OCI-LY7 (cell line): ENCODE measurements around the gene MAP3K1. TPM values are rescaled to one million over a fixed set of nuclear protein-coding genes. Genes with fewer than 3 reads are reported as not detected.

ENCODE experiments used
- BruUV-seq: library from RNA; stranded (reverse); fragments of 400-500 nt; replicated peaks from 2 replicates; lab custom pipeline; 2021; lab: Mats Ljungman, UMichigan
- CTCF ChIA-PET: fragments of 300-600 bp; sonication (Branson Sonifier 250); formaldehyde crosslinking; loops from one replicate; lab custom pipeline; 2022; ENCODE audit warnings: antibody characterized with exemption; ENCODE audit not compliant: unreplicated experiment; lab: Charles Lee
- POLR2A ChIA-PET: fragments of 300-600 bp; sonication (Branson Sonifier 250); formaldehyde crosslinking; loops from one replicate; lab custom pipeline; 2022; ENCODE audit warnings: antibody characterized with exemption; lab: Charles Lee
- DNase-seq: peaks from one replicate; pipeline ENCODE4 v3.0.0-alpha.2; 2015; ENCODE audit warnings: low spot score
- H2AFZ ChIP-seq: fragments of 200-600 bp; sonication (generic), shearing (Covaris generic); 2 replicates; pipeline ENCODE4 v1.6.1; 2014; ENCODE audit warnings: mild to moderate bottlenecking, antibody characterized with exemption, low read length, moderate library complexity
- H3K27ac ChIP-seq: fragments of 200-600 bp; sonication (generic); 2 replicates; pipeline ENCODE4 v1.5.1; 2014; ENCODE audit warnings: mixed run types, low read depth, mild to moderate bottlenecking, moderate library complexity, low read length, inconsistent platforms; ENCODE audit not compliant: poor library complexity, severe bottlenecking
- H3K36me3 ChIP-seq: fragments of 200-600 bp; sonication (generic); 2 replicates; pipeline ENCODE4 v1.6.1; 2014; ENCODE audit warnings: mild to moderate bottlenecking, antibody characterized with exemption, low read length, moderate library complexity, mixed read lengths; ENCODE audit not compliant: insufficient read depth
- H3K4me1 ChIP-seq: fragments of 200-600 bp; sonication (generic); 2 replicates; pipeline ENCODE4 v1.5.1; 2014; ENCODE audit warnings: mild to moderate bottlenecking, low read length; ENCODE audit not compliant: insufficient read depth, poor library complexity, severe bottlenecking
- H3K4me2 ChIP-seq: fragments of 200-600 bp; sonication (generic); 2 replicates; pipeline ENCODE4 v1.6.1; 2014; ENCODE audit warnings: mild to moderate bottlenecking, low read length
- H3K4me3 ChIP-seq: fragments of 200-600 bp; sonication (generic); 2 replicates; pipeline ENCODE4 v1.5.1; 2014; ENCODE audit warnings: mild to moderate bottlenecking, low read depth, low read length; ENCODE audit not compliant: poor library complexity, severe bottlenecking
- H3K79me2 ChIP-seq: fragments of 200-600 bp; sonication (generic); 2 replicates; pipeline ENCODE4 v1.6.1; 2016; ENCODE audit warnings: low read depth, mild to moderate bottlenecking, low read length, moderate library complexity, mixed read lengths; ENCODE audit not compliant: insufficient read depth
- H3K9me2 ChIP-seq: fragments of 200-600 bp; sonication (generic); 2 replicates; pipeline ENCODE4 v1.6.1; 2016; ENCODE audit warnings: mild to moderate bottlenecking, low read length, mixed read lengths; ENCODE audit not compliant: insufficient read depth
- H3K9me3 ChIP-seq: fragments of 200-600 bp; sonication (generic); 2 replicates; pipeline ENCODE4 v1.6.1; 2014; ENCODE audit warnings: mild to moderate bottlenecking, mixed run types, low read length, mixed read lengths
- H4K20me1 ChIP-seq: fragments of 200-600 bp; sonication (generic); 2 replicates; pipeline ENCODE4 v1.6.1; 2014; ENCODE audit warnings: mild to moderate bottlenecking, antibody characterized with exemption, low read length, moderate library complexity, mixed read lengths; ENCODE audit not compliant: insufficient read depth
- EZH2phosphoT487 ChIP-seq: fragments of 200-600 bp; sonication (generic); IDR thresholded peaks from 2 replicates; pipeline ENCODE4 v1.6.1; 2018; ENCODE audit warnings: low read depth, borderline replicate concordance, mild to moderate bottlenecking, mixed run types, antibody characterized with exemption, low read length, moderate library complexity, mixed read lengths
- intact Hi-C: fragments of 100-400 bp; cut with micrococcal nuclease; formaldehyde crosslinking; loops from one replicate; pipeline ENCODE4 v1.10.0; 2022; ENCODE audit not compliant: unreplicated experiment
- total RNA-seq, 2 experiments: library from RNA; depleted of rRNA in 1 of 2; stranded (reverse); fragments of >200 nt in 1 of 2; shearing (Covaris generic) in 1 of 2; gene quantifications; 2 replicates each; pipeline ENCODE4 v1.2.3, GENCODE V29; 2014 to 2022
- TF ChIP-seq, protein P1 (sequence below): fragments of 200-600 bp; sonication (generic); conservative IDR thresholded peaks from 2 replicates; pipeline ENCODE4 v1.5.1; 2014; ENCODE audit warnings: mild to moderate bottlenecking, antibody characterized with exemption, low read length, moderate library complexity, mixed read lengths

Gene MAP3K1
- total RNA-seq, 2 experiments from 2014 or later, result 29.4 to 29.9 TPM

- TF ChIP-seq EZH2phosphoT487, result no peak
- TF ChIP-seq, protein P1, sequence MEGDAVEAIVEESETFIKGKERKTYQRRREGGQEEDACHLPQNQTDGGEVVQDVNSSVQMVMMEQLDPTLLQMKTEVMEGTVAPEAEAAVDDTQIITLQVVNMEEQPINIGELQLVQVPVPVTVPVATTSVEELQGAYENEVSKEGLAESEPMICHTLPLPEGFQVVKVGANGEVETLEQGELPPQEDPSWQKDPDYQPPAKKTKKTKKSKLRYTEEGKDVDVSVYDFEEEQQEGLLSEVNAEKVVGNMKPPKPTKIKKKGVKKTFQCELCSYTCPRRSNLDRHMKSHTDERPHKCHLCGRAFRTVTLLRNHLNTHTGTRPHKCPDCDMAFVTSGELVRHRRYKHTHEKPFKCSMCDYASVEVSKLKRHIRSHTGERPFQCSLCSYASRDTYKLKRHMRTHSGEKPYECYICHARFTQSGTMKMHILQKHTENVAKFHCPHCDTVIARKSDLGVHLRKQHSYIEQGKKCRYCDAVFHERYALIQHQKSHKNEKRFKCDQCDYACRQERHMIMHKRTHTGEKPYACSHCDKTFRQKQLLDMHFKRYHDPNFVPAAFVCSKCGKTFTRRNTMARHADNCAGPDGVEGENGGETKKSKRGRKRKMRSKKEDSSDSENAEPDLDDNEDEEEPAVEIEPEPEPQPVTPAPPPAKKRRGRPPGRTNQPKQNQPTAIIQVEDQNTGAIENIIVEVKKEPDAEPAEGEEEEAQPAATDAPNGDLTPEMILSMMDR, result no peak
- Histone ChIP-seq H3K27ac (no peak overlapping the region), H3K36me3 (peaks cover 36% of the 10 kb centered on the region), H3K9me3 (no peaks in the 10 kb centered on the region), H3K9me2 (no peaks in the 10 kb centered on the region), H3K4me1 (peaks cover 29% of the 10 kb centered on the region), H3K4me2 (no peak overlapping the region), H3K4me3 (no peak overlapping the region), H2AFZ (no peak overlapping the region), H3K79me2 (peaks cover 69% of the 10 kb centered on the region), H4K20me1 (peaks cover 18% of the 10 kb centered on the region)
- intact Hi-C loops, result no loop called here
- no peak for DNase-seq
- CTCF ChIA-PET, result no interaction called here
- no TSS peak for BruUV-seq
- POLR2A ChIA-PET, result interaction anchor here (0.5 to 1.1 kb wide), 4 partner anchors 14 to 436 kb away, joined by 3 to 7 read pairs (median 4); no protein-coding TSS in a partner anchor
These were observed 39.6 kb downstream of the MAP3K1 start for GRCh38 chr5:56854920-56855319.

DNA sequence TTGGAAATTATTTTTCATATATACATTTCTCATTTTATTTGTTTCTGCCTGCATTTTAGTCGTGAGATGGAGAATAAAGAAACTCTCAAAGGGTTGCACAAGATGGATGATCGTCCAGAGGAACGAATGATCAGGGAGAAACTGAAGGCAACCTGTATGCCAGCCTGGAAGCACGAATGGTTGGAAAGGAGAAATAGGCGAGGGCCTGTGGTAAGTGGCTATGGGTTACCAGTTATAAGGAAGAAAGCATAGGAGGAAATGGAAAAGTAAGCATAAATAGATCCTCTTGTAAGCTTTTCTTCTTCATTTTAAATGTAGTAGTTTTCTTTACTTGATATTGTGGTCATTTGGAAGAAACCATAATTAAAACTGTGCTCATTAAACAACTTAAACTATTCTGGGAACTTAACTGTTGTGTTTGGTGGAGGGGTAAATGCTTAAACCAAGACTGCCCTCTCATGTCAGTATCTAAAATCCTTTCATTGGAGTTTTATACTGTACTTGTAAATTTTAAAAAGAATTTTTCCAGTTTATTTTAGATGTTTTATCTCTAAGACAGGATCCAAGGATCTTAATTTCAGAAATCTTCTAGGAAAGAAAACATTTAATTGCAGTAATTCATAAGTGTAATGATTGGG is 41.3 kb downstream of the MAP3K1 start:
- Histone ChIP-seq H3K9me3 (no peaks in the 10 kb centered on the region), H2AFZ (no peak overlapping the region), H3K9me2 (no peaks in the 10 kb centered on the region), H3K27ac (no peak overlapping the region), H3K4me3 (no peak overlapping the region), H3K4me2 (no peak overlapping the region), H3K4me1 (peaks cover 26% of the 10 kb centered on the region), H4K20me1 (peaks cover 11% of the 10 kb centered on the region; the same call in 1 of the 2 replicates), H3K36me3 (peaks cover 49% of the 10 kb centered on the region), H3K79me2 (peaks cover 52% of the 10 kb centered on the region)
- intact Hi-C loops, result no loop called here
- CTCF ChIA-PET, result no interaction called here
- TF ChIP-seq, protein P1, result peak; percentile 41; the same call in 1 of the 2 replicates
- TF ChIP-seq EZH2phosphoT487, result no peak
- BruUV-seq, result no TSS peak
- DNase-seq, result no peak
- POLR2A ChIA-PET, result interaction anchor here (0.6 to 1.0 kb wide), 3 partner anchors 9 to 590 kb away, joined by 3 to 4 read pairs (median 3); no protein-coding TSS in a partner anchor
